ENCODE results near the gene FLT3LG. TPM values are rescaled to one million over a fixed set of nuclear protein-coding genes. Genes with fewer than 3 reads are reported as not detected.
"Not testable (repeated sequence)": the region's sequence is repeated elsewhere in the genome, so short reads cannot be mapped to it uniquely, and the experiment has no call there.

The FLT3LG gene
- total RNA-seq, 1 donor from 2014 or later: 3.8 TPM

DNA sequence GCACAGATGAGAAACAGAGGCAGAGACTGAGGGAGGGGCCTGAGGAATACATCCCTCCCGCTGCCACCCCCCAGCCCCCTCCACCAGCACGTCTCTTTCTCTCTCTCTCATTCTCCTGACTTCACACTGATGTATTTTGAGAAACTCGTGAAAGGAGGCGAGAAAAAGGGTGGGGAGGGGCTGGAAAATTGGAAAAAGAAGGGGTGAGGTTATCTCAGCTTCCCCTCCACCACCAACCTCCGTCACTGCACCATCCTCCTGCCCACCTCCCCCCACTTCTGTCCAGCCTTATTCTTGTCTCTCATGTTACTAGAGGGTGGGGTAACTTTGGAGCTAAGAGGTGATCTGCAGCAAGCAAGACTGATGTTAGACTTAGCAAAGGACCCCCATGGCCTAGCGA lies 34.2 kb upstream of the FLT3LG start:
- DNase-seq (ENCODE audit: low spot score): no peak
- intact Hi-C loops (cut with DNase I): no loop called here

DNA sequence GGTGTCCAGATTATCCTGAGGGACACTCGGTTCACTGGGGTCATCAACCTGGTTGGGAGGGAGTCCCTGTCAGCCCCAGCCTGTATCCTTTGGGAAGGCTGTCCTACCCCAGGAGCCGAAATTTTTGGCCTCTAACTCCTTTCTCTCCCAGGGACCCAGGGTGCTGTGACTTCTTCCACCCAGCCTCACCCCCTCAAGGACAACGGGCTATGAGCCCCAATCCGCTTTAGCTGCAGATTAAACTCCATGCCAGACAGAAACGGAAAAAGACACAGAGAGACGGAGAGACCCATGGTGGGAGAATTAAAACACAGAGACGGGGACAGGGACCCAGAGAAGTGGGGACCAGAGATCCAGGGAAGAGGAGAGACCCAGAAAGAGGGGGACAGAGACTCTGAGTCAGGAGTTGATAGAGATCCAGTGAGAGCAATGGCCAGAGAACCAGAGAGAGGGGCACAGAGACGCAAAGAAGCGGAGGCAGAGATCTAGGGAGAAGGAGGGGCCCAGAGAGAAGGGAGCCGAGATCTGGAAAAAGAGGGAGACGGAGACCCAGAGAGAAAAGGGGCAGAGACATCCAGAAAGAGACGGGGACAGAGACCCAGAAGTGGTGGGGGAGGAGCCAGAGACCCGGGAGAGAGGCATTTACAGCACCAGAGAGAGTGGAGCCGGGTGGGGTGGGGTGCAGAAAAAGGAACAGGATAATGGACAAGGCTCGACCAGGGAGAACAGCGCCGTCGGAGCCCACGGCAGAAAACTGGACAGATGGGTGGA lies 33.4 kb upstream of the FLT3LG start:
- DNase-seq (ENCODE audit: low spot score): no peak
- intact Hi-C loops (cut with DNase I): no loop called here

DNA sequence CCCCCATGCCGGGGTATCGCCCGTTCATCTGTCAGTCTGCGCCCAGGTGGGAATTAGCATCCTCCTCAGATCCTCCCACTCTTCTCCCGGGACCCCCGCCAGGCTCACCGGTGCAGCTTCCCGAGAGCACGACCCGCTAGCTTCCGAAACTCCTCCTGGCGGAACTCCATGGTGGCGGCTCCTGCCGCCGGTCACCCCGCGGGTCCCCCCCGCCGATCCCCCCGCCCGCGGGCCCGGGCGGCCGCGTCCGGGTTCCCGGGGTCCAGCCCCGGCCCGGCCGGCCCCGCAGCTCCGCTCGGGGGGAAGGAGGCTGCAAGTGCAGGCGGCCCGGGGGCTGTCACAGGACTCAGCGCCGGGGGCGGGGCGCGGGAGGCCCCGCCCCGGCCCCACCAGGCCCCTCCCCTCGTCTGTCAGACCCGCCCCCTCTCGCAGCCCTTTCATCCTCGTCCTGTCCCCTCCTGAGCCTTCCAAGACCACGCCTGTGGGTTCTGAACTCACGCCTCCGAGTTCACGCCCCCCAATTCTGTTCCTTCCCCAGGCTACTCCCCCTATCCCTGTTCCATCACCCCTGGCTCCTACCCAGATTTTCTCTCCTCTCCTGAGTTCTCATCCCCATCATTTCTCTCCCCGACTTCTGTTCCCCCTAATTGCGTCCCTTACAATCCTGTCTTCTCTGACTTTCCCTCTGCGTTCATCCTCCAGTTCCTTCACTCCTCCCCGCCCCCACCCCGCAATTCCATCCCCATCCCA lies 32.6 kb upstream of the FLT3LG start, which contains the start of gene SLC17A7:
Gene SLC17A7, minus strand, starts transcription at position 318 of the 750 bp plus-strand sequence. Its CDS starts 148 bp downstream, at position 170.
- DNase-seq (ENCODE audit: low spot score): no peak
- intact Hi-C loops (cut with DNase I): no loop called here

DNA sequence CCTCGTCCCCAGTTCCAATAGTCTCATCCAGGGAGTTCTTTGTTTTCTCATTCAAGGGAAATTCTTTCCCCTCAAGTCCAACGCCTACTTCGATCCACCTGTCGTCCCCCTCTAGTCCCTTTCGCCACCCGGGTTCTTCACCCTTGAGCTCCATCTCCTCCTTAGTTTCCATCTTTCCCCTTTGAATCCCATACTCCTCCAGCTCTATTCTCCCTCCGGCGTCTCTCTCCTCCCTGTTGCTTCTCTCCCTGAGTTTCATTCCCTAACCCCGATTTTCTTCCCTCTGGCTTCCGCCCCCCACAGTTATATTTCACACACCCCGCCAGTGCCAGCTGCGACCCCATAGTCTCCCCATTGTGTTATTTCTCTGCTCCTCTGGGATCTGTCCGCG lies 32.1 kb upstream of the FLT3LG start:
- intact Hi-C loops (cut with DNase I): loop anchor here (2.0 kb wide), 1 partner anchor 79 kb away; the partner anchor contains the start of genes DKKL1 and TEAD2

DNA sequence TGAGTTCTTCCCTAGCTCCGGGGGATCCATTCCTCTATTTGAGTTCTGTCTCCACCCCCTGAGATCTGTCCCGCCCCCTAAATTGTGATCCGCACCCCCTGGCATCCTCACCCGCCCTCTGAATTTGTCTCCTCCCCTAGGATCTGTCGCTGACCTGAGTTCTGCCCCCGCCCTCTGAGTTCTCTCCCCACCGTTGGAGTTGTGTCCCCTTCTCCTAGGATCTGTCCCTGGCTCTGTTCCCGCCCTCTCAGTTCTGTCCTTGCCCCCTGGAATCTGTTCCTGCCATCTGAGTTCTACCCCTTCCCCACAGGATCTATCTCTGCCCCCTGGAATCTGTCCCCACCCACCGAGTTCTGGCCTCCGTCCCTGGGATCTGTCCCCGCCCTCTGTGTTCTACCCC lies 31.7 kb upstream of the FLT3LG start:
- intact Hi-C loops (cut with DNase I): loop anchor here (2.0 kb wide), 1 partner anchor 80 kb away; the partner anchor contains the start of genes DKKL1 and TEAD2
- DNase-seq (ENCODE audit: low spot score): no peak

More for the DNA sequence above, 32.1 kb upstream of the FLT3LG start:
- no peak for DNase-seq (ENCODE audit: low spot score)

DNA sequence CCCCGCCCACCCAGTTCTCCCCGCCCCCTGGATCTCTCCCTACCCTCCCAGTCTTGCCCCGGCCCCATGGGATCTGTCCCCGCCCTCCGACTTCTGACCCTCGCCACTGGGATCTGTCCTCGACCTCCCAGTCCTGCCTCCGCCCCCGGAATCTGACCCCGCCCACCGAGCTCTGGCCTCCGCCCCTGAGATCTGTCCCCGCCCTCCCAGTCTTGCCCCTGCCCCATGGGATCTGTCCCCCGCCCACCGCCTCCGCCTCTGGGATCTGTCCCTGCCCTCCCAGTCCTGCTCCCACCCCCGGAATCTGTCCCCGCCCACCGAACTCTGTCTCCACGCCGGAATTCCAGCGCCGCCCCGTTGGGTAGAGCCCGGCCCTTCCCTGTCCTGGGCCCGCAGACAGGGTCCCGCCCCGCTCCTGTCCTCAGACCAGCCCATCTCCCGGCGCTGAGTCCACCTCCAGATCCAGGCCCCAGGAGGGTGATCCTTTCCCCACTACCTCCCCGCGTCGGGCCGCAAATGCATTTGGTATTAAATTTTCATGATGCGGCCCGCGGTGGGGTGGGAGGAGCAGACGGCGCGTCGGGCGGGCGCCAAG lies 31.1 kb upstream of the FLT3LG start:
- intact Hi-C loops (cut with DNase I): loop anchor here (1.0 to 2.0 kb wide), 2 partner anchors 51 to 80 kb away; partner anchors contain the start of genes DKKL1 and TEAD2
- peak; percentile 96 for DNase-seq (ENCODE audit: low spot score)

DNA sequence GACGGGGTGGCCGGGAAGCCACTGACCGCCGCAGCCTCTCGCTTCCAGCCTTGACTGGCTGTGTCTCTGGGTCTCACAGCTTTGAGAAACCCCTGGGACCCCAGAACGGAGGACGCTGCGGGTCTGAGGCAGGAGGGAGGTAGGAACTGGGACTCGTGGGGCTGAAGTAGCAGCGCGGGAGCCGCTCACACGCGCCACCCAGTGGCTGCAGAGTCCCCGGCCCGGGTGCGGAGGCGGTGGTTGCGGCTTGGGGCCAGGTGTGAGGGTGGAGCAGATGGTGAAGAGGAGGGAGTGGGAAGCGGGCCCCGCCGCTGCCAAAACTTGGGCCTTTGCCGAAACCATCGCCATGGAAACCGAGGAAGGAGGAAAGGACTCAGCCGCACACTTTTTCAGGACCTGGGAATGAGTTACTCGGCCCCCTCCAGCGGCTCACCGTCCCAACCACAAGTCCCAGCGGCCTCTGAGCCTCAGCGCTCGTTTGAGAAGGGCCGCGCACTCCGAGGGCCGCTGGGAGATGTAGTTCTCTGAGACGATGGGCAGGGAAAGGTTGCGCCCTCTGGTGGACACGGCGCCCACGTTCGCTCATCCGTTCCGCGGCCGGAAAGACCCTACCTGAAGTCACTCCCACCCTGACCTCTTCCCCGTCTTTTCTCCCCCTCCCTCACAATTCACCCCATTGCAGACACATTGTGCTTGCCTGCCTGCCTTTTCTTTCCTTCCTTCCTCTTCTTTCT lies 30.5 kb upstream of the FLT3LG start:
- intact Hi-C loops (cut with DNase I): loop anchor here (1.0 to 2.0 kb wide), 2 partner anchors 51 to 81 kb away; partner anchors contain the start of genes DKKL1 and TEAD2
- peak; percentile 96 for DNase-seq (ENCODE audit: low spot score)

DNA sequence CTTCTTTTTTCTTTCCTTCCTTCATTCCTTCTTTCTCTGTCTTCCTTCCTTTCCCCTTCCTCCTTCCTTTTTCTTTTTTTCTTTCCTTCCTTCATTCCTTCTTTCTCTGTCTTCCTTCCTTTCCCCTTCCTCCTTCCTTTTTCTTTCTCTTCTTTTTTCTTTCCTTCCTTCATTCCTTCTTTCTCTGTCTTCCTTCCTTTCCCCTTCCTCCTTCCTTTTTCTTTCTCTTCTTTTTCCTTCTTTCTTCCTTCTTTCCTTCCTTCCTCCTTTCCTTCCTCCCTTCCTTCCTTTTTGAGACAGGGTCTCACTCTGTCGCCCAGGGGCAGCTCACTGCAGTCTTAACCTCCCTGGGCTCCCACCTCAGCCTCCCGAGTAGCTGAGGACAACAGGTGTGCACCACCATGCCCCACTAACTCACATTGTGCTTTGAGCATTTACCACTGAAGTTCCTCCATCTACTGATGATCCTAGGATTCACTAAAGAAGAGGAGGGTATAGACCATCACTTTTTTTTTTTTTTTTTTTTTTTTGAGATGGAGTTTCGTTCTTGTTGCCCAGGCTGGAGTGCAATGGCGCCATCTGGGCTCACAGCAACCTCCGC lies 29.8 kb upstream of the FLT3LG start:
- intact Hi-C loops (cut with DNase I): not testable (repeated sequence)

DNA sequence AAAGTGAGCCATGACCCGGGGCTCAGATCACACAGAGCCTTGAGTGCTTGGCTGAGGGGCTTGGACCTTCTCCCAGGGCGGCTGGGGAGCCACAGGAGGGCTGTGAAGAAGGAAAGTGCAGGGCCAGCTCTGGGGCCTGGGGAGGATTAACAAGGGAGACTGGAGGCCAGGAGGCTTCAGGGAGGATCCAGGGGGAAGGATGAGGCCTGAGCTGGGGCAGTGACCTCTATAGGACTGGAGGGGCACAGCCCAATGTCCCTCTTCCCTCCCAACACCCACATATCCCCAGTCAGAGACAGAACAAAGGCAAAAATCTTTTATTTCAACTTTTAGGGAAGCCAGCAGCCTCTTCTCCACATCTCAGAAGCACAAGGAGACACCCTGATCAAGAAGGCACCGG lies 28.0 kb upstream of the FLT3LG start:
- no peak for DNase-seq (ENCODE audit: low spot score)
- intact Hi-C loops (cut with DNase I): no loop called here

More for the DNA sequence above, 29.8 kb upstream of the FLT3LG start:
- not testable (repeated sequence) for DNase-seq (ENCODE audit: low spot score)

DNA sequence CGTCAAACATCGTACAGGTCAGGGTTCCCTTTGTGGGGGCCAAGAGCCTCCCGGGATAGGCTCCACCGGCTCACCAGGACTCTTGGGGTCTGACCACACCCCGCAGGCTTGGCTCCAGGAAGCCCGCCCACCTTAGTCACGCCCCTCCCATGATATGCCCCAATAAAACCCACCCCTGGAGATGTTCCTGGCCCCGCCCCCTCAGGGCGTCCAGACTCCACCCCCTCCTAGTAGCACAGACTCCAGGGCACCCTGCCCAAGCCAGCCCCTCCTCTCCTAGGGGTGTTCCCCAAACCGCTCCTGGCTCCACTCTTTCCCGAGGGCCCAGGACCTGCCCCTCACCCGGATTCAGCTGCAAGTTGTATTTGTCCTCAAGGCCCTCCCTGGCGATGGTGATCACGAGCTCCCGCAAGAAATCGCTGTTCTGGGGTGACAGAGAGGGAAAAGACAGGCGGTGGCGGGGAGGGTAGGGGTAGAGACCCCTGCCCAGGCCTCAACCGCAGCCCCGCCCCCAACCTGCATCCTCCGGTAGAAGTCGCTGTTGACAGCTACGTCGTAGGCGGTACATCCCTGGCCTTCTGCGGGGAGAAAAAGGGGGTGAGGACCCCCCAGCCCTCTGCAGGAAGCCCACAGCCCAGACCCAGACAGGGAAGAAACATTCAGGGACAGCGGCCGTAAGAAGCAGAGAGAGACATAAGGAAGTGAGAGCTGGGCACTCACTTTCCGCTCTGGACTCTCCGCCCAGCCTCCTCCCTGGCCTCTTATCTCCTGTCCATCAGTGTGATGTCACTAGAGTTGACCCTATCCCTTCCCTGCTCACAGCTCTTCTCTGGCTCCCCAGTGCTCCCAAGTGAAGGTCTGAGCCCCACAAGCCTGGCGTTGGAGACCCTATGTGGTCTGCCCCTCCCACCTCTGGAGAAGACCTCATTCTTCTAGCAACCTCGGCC lies 26.3 kb upstream of the FLT3LG start:
- intact Hi-C loops (cut with DNase I): no loop called here
- DNase-seq (ENCODE audit: low spot score): no peak

DNA sequence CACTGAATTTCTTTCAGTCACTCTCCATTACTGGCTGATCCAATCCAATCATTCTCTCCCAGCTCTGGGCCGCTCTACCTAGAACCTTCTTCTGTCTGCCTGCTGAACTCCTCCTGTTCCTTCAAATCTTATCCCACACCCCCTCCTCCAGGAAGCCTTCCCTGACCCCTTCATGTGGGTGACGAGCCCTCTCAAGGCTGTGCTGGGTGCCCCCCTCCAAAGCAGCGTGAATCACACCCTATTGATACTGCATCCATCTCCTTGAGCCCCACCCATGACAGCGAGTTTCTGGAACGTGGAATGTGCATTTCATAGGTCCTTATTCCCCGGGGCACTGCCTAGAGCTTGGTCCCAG lies 25.6 kb upstream of the FLT3LG start:
- no peak for DNase-seq (ENCODE audit: low spot score)
- intact Hi-C loops (cut with DNase I): no loop called here

DNA sequence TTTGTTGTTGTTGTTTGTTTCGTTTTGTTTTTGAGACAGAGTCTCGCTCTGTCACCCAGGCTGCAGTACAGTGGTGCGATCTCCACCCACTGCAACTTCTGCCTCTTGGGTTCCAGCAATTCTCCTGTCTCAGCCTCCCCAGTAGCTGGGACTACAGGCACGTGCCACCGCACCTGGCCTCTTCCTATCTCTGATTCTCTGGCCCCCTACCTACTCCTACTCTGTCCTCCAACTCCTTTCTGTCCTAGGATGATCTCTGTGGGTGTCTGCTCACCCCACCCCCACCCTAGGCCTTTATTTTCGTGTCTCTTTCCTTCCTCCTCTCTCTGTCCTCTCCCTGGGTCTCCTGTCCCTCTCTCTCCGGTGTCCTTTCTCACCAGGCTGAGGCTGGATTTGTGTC lies 23.6 kb upstream of the FLT3LG start:
- no peak for DNase-seq (ENCODE audit: low spot score)
- intact Hi-C loops (cut with DNase I): loop anchor here (5.0 kb wide), 1 partner anchor 37 kb away; the partner anchor contains the start of gene RPL13A

DNA sequence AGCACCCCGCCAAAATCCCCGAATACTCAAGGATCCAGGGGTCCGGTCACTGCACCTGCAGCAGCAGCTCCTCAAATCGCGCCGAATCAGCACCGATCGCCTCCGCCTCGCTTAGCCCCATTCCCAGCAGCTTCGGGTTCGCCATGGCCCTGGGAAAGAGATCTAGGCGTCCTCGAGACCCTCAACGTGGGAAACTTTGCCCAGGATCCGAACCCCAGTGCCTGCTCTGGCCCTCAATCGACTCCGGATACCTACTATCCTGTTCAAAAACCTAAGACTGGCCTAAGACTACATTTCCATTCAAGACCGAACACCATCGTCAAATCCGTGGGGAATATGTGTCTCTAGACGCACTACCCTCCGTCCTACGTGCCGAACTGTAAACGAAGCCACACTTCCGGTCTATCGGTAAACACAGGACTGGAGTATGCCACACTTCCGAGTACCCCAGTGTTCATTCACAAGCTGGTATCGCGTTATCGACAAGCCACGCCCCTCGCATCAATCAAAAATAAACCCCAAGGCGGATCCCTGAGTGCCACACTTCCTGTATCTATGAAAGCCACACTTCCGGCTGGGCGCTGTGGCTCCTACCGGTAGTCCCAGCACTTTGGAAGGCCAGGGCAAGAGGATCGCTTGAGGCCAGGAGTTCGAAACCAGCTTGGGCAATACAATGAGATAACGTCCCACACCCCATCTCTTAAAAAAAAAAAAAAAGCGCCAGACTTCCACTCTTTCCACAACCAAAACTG lies 22.4 kb upstream of the FLT3LG start, which contains the start of gene PIH1D1:
Gene PIH1D1, minus strand, starts transcription at position 385 of the 752 bp plus-strand sequence. Its CDS starts 240 bp downstream, at position 145.
- intact Hi-C loops (cut with DNase I): loop anchor here (5.0 kb wide), 1 partner anchor 36 kb away; the partner anchor contains the start of gene RPL13A
- peak; percentile 95 for DNase-seq (ENCODE audit: low spot score)

DNA sequence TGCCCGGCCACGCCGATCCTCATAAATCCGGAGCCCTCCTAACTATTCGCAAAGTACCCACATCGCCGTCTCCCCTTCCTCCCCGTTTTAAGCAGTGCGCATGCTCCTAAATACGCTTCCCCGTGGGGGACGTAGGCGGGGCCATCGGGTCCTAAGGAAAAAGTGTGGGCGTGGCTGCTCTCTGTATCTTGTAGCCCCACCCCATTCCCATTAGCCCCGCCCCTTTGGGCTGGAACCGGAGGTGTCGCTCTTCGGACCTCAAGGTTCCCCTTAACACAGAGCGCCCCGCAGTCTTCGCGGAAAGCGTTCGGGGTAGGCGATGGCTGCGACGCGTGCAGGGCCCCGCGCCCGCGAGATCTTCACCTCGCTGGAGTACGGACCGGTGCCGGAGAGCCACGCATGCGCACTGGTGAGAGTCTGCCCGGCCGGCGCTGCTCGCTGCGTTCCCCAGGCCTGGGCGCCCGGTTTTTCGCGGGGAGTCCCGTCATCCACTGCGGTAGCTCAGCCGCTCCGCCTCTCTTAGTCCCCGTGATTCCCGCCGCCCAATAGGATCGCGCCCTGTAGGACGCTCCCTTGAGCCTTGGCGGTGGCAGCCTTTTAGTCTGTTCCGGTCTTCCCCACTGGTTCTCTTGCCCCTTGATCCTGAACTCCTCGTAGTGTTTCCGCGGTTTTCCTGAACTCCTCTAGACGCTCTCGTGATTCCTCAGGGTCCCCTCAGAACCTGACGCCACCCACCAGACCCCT lies 20.8 kb upstream of the FLT3LG start, which contains the start of gene ALDH16A1:
Gene ALDH16A1, plus strand, starts transcription at position 213 of the 744 bp plus-strand sequence. Its CDS starts 107 bp downstream, at position 320.
- intact Hi-C loops (cut with DNase I): loop anchor here (5.0 kb wide), 1 partner anchor 34 kb away; the partner anchor contains the start of gene RPL13A
- peak; percentile 99 for DNase-seq (ENCODE audit: low spot score)

DNA sequence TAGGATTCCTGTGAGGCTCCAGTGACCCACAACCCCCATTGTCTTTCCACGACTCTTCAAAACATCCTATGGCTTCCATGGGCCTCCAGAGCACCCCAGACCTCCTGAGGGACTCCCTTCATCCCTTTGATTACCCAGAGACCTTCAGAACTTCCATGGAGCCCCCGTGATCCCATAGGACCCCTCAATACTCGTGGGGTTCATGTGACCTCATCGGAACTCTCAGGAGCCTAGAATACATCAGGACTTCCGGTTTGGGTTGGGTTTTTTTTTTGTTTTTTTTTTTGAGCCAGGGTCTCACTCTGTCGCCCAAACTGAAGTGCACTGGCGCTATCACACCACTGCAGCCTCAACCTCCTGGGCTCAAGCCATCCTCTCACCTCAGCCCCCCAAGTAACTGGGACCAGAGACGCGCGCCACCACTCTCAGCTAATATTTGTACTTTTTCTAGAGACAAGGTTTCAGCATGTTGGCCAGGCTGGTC lies 20.2 kb upstream of the FLT3LG start:
- no peak for DNase-seq (ENCODE audit: low spot score)
- intact Hi-C loops (cut with DNase I): loop anchor here (5.0 kb wide), 1 partner anchor 34 kb away; the partner anchor contains the start of gene RPL13A

DNA sequence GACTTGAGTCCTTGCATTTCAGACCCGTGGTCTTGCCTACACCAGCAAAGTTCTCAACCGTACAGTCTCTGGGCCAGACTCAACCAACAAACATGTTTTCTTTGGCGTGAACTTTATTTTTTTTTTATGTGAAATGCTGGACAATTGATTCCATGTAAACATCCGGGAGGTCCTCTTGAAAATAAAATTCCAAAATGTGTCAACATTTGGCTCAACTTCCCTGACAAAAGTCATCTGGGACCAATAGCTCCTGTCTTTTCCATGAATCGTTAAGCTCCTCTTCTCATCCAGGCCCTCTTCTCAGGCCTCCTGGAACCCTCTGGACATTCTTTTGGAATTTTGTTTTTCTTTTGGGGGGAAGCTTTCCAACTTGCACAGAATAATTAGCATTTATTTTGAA lies 18.2 kb upstream of the FLT3LG start:
- intact Hi-C loops (cut with DNase I): no loop called here
- no peak for DNase-seq (ENCODE audit: low spot score)
